Activated effector memory CD4-positive, alpha-beta T cell treated with anti-CD3 and anti-CD28 coated beads, Interleukin-2, amount 50 U/mL, for 16 hours (primary cell): ENCODE measurements around the gene PDZD11.
A peak's percentile ranks its signal among the peaks of the same experiment; 100 is the strongest.
"Not testable (repeated sequence)": the region's sequence is repeated elsewhere in the genome, so short reads cannot be mapped to it uniquely, and the experiment has no call there.

Experiments
- DNase-seq: peaks from one replicate; pipeline ENCODE4 v3.0.0-alpha.2; 2020

Gene PDZD11

GRCh38 chrX:70289793-70290770, at the start of gene PDZD11, which contains the start of gene KIF4A:
TSS of gene PDZD11 (minus strand) at chrX:70289927. CDS start at chrX:70289341, 586 bp downstream.
TSS of gene KIF4A (plus strand) at chrX:70290104. CDS start at chrX:70290459, 355 bp downstream.
- DNase-seq: peak; percentile 92

GRCh38 chrX:70338290-70338689, 48.6 kb upstream of the PDZD11 start:
- no peak for DNase-seq

GRCh38 chrX:70336767-70337166, 47.0 kb upstream of the PDZD11 start:
- no peak for DNase-seq

- DNase-seq: no peak
Measured at GRCh38 chrX:70332600-70332999, 42.9 kb upstream of the PDZD11 start.

- DNase-seq: no peak
Measured at GRCh38 chrX:70331161-70331560, 41.4 kb upstream of the PDZD11 start.

- no peak for DNase-seq
Measured at GRCh38 chrX:70324326-70324725, 34.6 kb upstream of the PDZD11 start.

- DNase-seq: not testable (repeated sequence)
Measured at GRCh38 chrX:70323628-70324027, 33.9 kb upstream of the PDZD11 start.

GRCh38 chrX:70322784-70323183, 33.1 kb upstream of the PDZD11 start:
- no peak for DNase-seq

GRCh38 chrX:70313503-70313902, 23.8 kb upstream of the PDZD11 start:
- DNase-seq: no peak

- no peak for DNase-seq
Measured at GRCh38 chrX:70301716-70302115, 12.0 kb upstream of the PDZD11 start.

GRCh38 chrX:70293621-70294020, 3.9 kb upstream of the PDZD11 start:
- DNase-seq: no peak

GRCh38 chrX:70292788-70293187, 3.1 kb upstream of the PDZD11 start:
- no peak for DNase-seq

GRCh38 chrX:70289168-70289792, 447 bp downstream of the PDZD11 start:
- DNase-seq: no peak

- DNase-seq: no peak
Measured at GRCh38 chrX:70281951-70282350, 7.8 kb downstream of the PDZD11 start, which contains the start of gene RAB41. TSS of gene RAB41 (plus strand) at chrX:70282172. CDS start at chrX:70282218, 46 bp downstream.

GRCh38 chrX:70280573-70280972, 9.2 kb downstream of the PDZD11 start:
- no peak for DNase-seq

- DNase-seq: no peak
Measured at GRCh38 chrX:70279081-70279480, 10.6 kb downstream of the PDZD11 start.

GRCh38 chrX:70274029-70274428, 15.7 kb downstream of the PDZD11 start:
- DNase-seq: not testable (repeated sequence)

GRCh38 chrX:70268034-70268433, 21.7 kb downstream of the PDZD11 start, which contains the start of gene ARR3:
TSS of gene ARR3 (plus strand) at chrX:70268334. CDS start at chrX:70269386, 1,052 bp downstream.
- no peak for DNase-seq

GRCh38 chrX:70264784-70265183, 24.9 kb downstream of the PDZD11 start:
- DNase-seq: no peak

- no peak for DNase-seq
Measured at GRCh38 chrX:70262952-70263567, 26.7 kb downstream of the PDZD11 start.

- no peak for DNase-seq
Measured at GRCh38 chrX:70260104-70260503, 29.6 kb downstream of the PDZD11 start, which contains the start of gene P2RY4. TSS of gene P2RY4 (minus strand) at chrX:70260204. CDS start at chrX:70259624, 580 bp downstream.

- no peak for DNase-seq
Measured at GRCh38 chrX:70257423-70258288, 32.1 kb downstream of the PDZD11 start.
